HG03280 (cell line): ENCODE measurements around the gene CASP9.
A peak's percentile ranks its signal among the peaks of the same experiment; 100 is the strongest.
"Not testable (repeated sequence)": the region's sequence is repeated elsewhere in the genome, so short reads cannot be mapped to it uniquely, and the experiment has no call there.

ENCODE experiments used
- ATAC-seq: cut with Tn5 transposase; IDR thresholded peaks from one replicate; pipeline ENCODE4 v1.9.1; 2021; ENCODE audit warnings: mild to moderate bottlenecking, moderate library complexity; ENCODE audit not compliant: unreplicated experiment

The CASP9 gene

GRCh38 chr1:15526021-15526489 lies 2.0 kb upstream of the CASP9 start:
- no peak for ATAC-seq

GRCh38 chr1:15525050-15526020 lies 1.3 kb upstream of the CASP9 start:
- peak; percentile 42 for ATAC-seq

GRCh38 chr1:15524283-15525049 lies 451 bp upstream of the CASP9 start:
- ATAC-seq: peak; percentile 46

- ATAC-seq: no peak
These were observed 653 bp downstream of the CASP9 start for GRCh38 chr1:15523104-15524020.

GRCh38 chr1:15522551-15522950 lies 1.5 kb downstream of the CASP9 start:
- ATAC-seq: no peak

- ATAC-seq: not testable (repeated sequence)
These were observed 2.7 kb downstream of the CASP9 start for GRCh38 chr1:15521206-15521906.

- ATAC-seq: no peak
These were observed 4.4 kb downstream of the CASP9 start for GRCh38 chr1:15519625-15520024.

GRCh38 chr1:15515022-15515663 lies 8.9 kb downstream of the CASP9 start:
- no peak for ATAC-seq

GRCh38 chr1:15514557-15514956 lies 9.5 kb downstream of the CASP9 start:
- ATAC-seq: not testable (repeated sequence)

- no peak for ATAC-seq
These were observed 10.1 kb downstream of the CASP9 start for GRCh38 chr1:15513919-15514318.

GRCh38 chr1:15513192-15513591 lies 10.8 kb downstream of the CASP9 start:
- no peak for ATAC-seq

- no peak for ATAC-seq
These were observed 13.2 kb downstream of the CASP9 start for GRCh38 chr1:15510611-15511405.

GRCh38 chr1:15509586-15509985 lies 14.4 kb downstream of the CASP9 start:
- no peak for ATAC-seq

- no peak for ATAC-seq
These were observed 15.1 kb downstream of the CASP9 start for GRCh38 chr1:15508700-15509487.

- ATAC-seq: no peak
These were observed 16.7 kb downstream of the CASP9 start for GRCh38 chr1:15507278-15507677.

GRCh38 chr1:15506831-15507230 lies 17.2 kb downstream of the CASP9 start:
- ATAC-seq: no peak

GRCh38 chr1:15504436-15504835 lies 19.6 kb downstream of the CASP9 start:
- ATAC-seq: no peak
